Activated B cell treated with CpG ODN at 0.5 μM for 24 hours (primary cell): Measurements from ENCODE around the gene ADGRB3. TPM values are rescaled to one million over a fixed set of nuclear protein-coding genes. Genes with fewer than 3 reads are reported as not detected.

Source experiments
- ATAC-seq: fragments of 200-7000 bp; cut with Tn5 transposase; one replicate; pipeline ENCODE4 v1.10.0; 2021; ENCODE audit warnings: low read depth, mild to moderate bottlenecking, moderate library complexity
- CTCF ChIA-PET: fragments of 350-600 bp; sonication (Branson Sonifier 250); formaldehyde crosslinking; loops from one replicate; lab custom pipeline; 2021; ENCODE audit warnings: antibody characterized with exemption; lab: Charles Lee
- POLR2A ChIA-PET: fragments of 350-600 bp; sonication (Branson Sonifier 250); formaldehyde crosslinking; loops from one replicate; lab custom pipeline; 2021; ENCODE audit warnings: antibody characterized with exemption; lab: Charles Lee
- DNase-seq: peaks from one replicate; pipeline ENCODE4 v3.0.0; 2022
- H3K27ac Mint-ChIP-seq: one replicate; pipeline ENCODE4 v1.8.0; 2020; ENCODE audit warnings: mixed read lengths
- H3K27me3 Mint-ChIP-seq: one replicate; pipeline ENCODE4 v1.8.0; 2021; ENCODE audit warnings: mixed read lengths
- H3K36me3 Mint-ChIP-seq: one replicate; pipeline ENCODE4 v1.8.0; 2021; ENCODE audit warnings: low read depth, mixed read lengths
- H3K4me1 Mint-ChIP-seq: one replicate; pipeline ENCODE4 v1.8.0; 2021; ENCODE audit warnings: mixed read lengths
- H3K4me3 Mint-ChIP-seq: one replicate; pipeline ENCODE4 v1.8.0; 2020; ENCODE audit warnings: mild to moderate bottlenecking, mixed read lengths
- H3K9me3 Mint-ChIP-seq: one replicate; pipeline ENCODE4 v1.8.0; 2020; ENCODE audit warnings: mixed read lengths
- intact Hi-C: fragments of 100-400 bp; cut with micrococcal nuclease; formaldehyde crosslinking; loops from one replicate; pipeline ENCODE4 v1.15.1; 2024
- total RNA-seq: library from RNA; stranded (reverse); gene quantifications from 2 replicates; pipeline ENCODE4 v1.2.3, GENCODE V29; 2022
- TF ChIP-seq, protein P1 (sequence below): fragments of 200-600 bp; IDR thresholded peaks from one replicate; pipeline ENCODE4 v1.8.0; 2022; ENCODE audit warnings: antibody characterized with exemption, mild to moderate bottlenecking

The ADGRB3 gene
- total RNA-seq, 1 donor from 2014 or later = not detected

DNA sequence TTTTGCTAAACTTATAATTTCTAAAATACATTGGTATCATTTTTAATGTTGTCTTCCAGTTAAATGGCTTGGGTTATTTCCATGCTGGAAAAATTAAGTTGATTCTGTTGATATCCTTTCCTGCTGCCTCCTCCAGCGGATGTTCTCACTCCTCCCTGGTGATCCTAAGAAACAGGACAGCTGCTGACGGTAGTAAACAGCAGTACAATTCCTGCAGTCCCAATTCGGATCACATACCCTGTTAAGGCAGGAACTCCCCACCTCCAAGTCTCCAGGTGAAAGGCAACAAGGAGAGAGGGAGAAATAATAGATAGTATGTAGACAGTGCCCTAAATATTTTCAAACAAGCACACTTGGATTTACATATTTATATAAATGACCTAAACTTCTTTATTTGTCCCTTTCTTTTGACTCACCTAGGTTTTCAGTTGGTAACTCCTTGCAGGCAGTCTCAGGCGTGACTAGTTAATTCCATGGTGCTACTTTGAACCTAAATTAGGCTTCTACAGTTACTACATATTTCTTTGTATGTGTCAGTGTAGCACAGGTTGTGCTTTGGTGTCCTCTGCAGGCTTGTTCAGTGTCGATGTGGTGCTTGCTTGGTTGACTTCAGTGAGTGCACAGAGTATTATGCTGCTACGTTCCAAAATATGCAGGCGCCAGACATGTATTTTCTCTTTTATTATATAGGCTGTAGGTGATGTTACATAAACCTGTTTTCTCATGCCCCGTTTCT is 126.0 kb downstream of the ADGRB3 start:
- ATAC-seq (no peak), DNase-seq (no peak)
- H3K4me1 Mint-ChIP-seq = no peaks in the 10 kb centered on the region
- intact Hi-C loops = no loop called here
- H3K36me3 Mint-ChIP-seq = no peaks in the 10 kb centered on the region
- H3K4me3 Mint-ChIP-seq = no peak overlapping the region
- ChIA-PET POLR2A (no interaction called here), CTCF (no interaction called here)
- no peaks in the 10 kb centered on the region for H3K27me3 Mint-ChIP-seq
- TF ChIP-seq, protein P1, sequence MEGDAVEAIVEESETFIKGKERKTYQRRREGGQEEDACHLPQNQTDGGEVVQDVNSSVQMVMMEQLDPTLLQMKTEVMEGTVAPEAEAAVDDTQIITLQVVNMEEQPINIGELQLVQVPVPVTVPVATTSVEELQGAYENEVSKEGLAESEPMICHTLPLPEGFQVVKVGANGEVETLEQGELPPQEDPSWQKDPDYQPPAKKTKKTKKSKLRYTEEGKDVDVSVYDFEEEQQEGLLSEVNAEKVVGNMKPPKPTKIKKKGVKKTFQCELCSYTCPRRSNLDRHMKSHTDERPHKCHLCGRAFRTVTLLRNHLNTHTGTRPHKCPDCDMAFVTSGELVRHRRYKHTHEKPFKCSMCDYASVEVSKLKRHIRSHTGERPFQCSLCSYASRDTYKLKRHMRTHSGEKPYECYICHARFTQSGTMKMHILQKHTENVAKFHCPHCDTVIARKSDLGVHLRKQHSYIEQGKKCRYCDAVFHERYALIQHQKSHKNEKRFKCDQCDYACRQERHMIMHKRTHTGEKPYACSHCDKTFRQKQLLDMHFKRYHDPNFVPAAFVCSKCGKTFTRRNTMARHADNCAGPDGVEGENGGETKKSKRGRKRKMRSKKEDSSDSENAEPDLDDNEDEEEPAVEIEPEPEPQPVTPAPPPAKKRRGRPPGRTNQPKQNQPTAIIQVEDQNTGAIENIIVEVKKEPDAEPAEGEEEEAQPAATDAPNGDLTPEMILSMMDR = no peak
- no peaks in the 10 kb centered on the region for H3K9me3 Mint-ChIP-seq
- H3K27ac Mint-ChIP-seq = no peak overlapping the region

DNA sequence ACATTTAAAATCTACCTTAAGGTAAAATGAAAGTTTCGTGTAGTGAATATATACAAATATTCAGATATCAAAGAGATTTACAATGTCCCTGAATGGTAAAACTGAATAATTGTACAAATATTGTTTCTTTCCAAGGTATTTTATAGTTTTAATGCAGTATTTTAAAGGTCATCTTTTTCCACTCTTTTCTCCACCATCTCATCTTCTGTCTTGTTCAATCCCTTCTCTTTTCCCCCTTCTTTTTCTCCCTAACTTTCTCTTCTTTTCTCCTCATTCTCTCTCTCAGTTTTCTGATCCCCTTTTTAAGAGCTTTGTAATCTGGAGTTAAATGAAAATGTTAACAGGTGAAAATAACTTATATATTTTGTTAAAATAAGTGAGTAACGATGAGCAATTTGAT is 126.9 kb downstream of the ADGRB3 start:
- ChIA-PET CTCF (no interaction called here), POLR2A (no interaction called here)
- no peaks in the 10 kb centered on the region for H3K27me3 Mint-ChIP-seq
- no peaks in the 10 kb centered on the region for H3K36me3 Mint-ChIP-seq
- TF ChIP-seq, protein P1 = no peak
- H3K9me3 Mint-ChIP-seq = no peaks in the 10 kb centered on the region
- intact Hi-C loops = no loop called here
- ATAC-seq = no peak
- DNase-seq = no peak
- no peak overlapping the region for H3K4me3 Mint-ChIP-seq
- H3K4me1 Mint-ChIP-seq = no peaks in the 10 kb centered on the region
- no peak overlapping the region for H3K27ac Mint-ChIP-seq

DNA sequence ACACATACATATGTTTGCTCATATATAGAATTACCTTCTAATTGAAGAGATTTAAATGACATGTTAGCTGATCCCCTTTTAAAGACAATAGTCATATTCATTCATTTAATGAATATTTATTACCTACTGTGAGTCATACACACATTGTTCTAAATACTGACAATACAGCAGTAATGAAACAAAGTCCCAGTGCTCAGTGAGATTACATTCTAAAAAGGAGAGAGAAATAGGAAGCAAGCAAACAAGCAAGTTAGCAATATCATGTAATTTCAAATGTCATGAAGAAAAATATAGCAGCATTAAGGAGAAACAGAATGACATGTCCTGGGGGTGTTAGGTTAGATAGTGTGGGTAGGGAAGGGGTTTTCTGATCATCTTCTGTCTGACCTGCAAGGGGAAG is 136.3 kb downstream of the ADGRB3 start:
- Mint-ChIP-seq H3K4me3 (no peak overlapping the region), H3K4me1 (no peaks in the 10 kb centered on the region), H3K36me3 (no peaks in the 10 kb centered on the region), H3K27me3 (no peaks in the 10 kb centered on the region), H3K27ac (no peak overlapping the region), H3K9me3 (peaks cover 2% of the 10 kb centered on the region)
- no peak for ATAC-seq
- ChIA-PET CTCF (no interaction called here), POLR2A (no interaction called here)
- TF ChIP-seq, protein P1 = no peak
- intact Hi-C loops = no loop called here
- no peak for DNase-seq

DNA sequence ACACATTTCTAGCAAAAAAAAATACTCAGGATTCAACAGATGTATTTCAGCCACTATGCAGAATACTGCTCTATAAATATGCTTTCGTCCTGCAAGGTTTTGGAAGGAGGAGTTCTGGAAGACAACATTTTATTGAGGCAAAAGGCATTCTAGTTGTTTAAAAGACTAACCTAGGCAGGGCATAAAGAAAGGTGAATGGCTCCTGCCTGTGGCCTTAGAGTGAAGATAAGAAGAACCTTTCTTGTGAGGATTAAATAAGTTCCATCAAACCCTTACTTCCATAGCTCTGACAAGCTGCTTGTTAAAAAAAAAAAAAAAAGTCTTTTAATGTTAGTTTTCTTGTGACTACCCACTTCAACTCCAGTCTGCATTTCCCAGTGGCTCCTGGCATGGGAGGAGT is 139.8 kb downstream of the ADGRB3 start:
- Mint-ChIP-seq H3K27me3 (no peaks in the 10 kb centered on the region), H3K36me3 (no peaks in the 10 kb centered on the region), H3K27ac (no peak overlapping the region), H3K4me1 (no peaks in the 10 kb centered on the region), H3K4me3 (no peak overlapping the region), H3K9me3 (no peaks in the 10 kb centered on the region)
- ATAC-seq = no peak
- ChIA-PET CTCF (no interaction called here), POLR2A (no interaction called here)
- TF ChIP-seq, protein P1 = no peak
- no peak for DNase-seq
- intact Hi-C loops = no loop called here

DNA sequence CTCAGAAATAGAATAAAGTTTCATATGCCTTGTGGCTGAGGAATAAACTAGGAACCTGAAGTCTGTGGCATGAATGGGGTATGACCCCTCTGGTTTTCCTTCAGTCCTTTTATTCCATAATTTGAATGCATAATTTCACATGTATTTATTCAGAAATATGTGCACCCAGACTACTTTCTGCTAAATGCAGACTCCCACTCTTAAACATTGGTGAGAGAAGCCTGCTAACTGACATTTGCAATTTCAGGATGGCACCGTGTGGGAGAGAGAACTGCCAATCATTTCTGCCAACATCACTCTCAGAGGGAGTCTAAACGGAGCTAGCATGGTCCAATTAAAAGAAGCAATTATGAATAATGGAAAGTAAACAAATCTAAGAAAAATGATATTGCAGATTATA is 141.3 kb downstream of the ADGRB3 start:
- no peaks in the 10 kb centered on the region for H3K4me1 Mint-ChIP-seq
- intact Hi-C loops = no loop called here
- DNase-seq = no peak
- H3K27me3 Mint-ChIP-seq = no peaks in the 10 kb centered on the region
- TF ChIP-seq, protein P1 = no peak
- ChIA-PET POLR2A (no interaction called here), CTCF (no interaction called here)
- no peak overlapping the region for H3K4me3 Mint-ChIP-seq
- no peaks in the 10 kb centered on the region for H3K9me3 Mint-ChIP-seq
- no peaks in the 10 kb centered on the region for H3K36me3 Mint-ChIP-seq
- H3K27ac Mint-ChIP-seq = no peak overlapping the region
- ATAC-seq = no peak
